Cardiac fibroblast (primary cell): ENCODE results near the gene CHRND.

Experiments used
- DNase-seq, 2 donors: peaks; one replicate each; pipeline versions ENCODE4 v3.0.0 to v3.0.0-alpha.2; 2010; ENCODE audit warnings: low read depth in 2 of 2
- H3K4me3 ChIP-seq, 2 donors: replicated peaks in 1 of 2; 1 replicate in 1 of 2; 2 replicates in 1 of 2; pipeline ENCODE4 v1.5.1; 2011; ENCODE audit warnings: low read depth in 2 of 2, low read length in 2 of 2, mild to moderate bottlenecking in 2 of 2, moderate library complexity in 1 of 2
- TF ChIP-seq, protein P1 (sequence below): IDR thresholded peaks from one replicate; pipeline ENCODE4 v1.5.1; 2011; ENCODE audit warnings: low read depth, mild to moderate bottlenecking, low read length, inconsistent platforms

CHRND gene

DNA sequence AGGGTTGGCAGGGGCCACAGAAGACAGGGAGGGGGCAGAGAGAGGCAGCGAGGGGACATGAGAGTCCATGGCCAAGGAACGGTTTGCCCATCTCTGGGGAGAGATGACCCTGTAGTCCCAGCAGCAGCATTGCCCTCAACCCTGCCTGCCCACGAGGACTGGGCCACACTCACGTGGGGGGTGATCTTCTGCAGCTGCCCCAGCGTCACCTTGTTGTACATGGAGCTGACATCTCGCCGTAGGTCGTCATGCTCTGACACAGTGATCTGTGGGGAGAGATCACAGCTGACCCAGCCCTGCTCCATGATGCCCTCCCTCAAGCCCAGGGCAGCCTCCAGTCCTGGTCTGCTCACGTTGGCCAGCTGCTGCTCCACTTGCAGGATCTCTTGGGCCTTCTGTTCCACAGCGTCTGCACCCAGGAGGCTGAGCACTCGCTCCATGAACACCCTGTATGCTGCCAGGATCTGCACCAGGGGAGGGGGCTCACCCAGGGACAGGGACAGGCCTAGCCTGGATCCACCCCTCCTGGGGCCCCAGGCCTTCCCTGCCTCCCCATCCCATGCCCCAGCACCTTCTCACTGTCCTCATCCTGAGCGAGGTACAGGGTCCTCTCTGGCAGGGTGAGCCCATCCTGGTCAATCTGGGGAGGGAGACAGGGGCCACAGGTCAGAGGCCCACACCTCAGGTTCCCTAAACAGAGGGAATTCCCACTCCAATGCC is 41.2 kb upstream of the CHRND start:
- H3K4me3 ChIP-seq = no peak overlapping the region
- no peak for DNase-seq
- TF ChIP-seq, protein P1, sequence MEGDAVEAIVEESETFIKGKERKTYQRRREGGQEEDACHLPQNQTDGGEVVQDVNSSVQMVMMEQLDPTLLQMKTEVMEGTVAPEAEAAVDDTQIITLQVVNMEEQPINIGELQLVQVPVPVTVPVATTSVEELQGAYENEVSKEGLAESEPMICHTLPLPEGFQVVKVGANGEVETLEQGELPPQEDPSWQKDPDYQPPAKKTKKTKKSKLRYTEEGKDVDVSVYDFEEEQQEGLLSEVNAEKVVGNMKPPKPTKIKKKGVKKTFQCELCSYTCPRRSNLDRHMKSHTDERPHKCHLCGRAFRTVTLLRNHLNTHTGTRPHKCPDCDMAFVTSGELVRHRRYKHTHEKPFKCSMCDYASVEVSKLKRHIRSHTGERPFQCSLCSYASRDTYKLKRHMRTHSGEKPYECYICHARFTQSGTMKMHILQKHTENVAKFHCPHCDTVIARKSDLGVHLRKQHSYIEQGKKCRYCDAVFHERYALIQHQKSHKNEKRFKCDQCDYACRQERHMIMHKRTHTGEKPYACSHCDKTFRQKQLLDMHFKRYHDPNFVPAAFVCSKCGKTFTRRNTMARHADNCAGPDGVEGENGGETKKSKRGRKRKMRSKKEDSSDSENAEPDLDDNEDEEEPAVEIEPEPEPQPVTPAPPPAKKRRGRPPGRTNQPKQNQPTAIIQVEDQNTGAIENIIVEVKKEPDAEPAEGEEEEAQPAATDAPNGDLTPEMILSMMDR = no peak

DNA sequence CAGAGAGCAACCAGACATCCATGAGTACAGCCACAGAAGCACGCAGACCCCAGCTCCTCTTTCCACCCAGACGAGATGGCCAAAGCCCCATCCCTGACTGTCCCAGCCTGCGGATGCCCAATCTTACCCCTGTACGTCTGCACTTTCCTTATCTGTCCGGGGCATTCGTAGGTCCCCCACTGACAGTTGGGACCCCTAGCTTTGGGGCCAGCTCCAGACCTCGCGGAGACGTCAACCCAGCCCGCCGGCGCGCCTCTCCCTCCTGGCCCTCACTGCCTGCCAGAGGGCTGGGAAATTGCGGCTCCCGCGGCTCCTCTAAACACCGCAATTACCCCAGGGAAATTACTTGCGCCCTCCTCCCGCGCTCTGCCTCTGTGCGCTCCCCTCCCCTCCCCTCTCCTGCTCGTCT is 40.6 kb upstream of the CHRND start:
- H3K4me3 ChIP-seq = no peak overlapping the region
- TF ChIP-seq, protein P1 = no peak
- DNase-seq = no peak

DNA sequence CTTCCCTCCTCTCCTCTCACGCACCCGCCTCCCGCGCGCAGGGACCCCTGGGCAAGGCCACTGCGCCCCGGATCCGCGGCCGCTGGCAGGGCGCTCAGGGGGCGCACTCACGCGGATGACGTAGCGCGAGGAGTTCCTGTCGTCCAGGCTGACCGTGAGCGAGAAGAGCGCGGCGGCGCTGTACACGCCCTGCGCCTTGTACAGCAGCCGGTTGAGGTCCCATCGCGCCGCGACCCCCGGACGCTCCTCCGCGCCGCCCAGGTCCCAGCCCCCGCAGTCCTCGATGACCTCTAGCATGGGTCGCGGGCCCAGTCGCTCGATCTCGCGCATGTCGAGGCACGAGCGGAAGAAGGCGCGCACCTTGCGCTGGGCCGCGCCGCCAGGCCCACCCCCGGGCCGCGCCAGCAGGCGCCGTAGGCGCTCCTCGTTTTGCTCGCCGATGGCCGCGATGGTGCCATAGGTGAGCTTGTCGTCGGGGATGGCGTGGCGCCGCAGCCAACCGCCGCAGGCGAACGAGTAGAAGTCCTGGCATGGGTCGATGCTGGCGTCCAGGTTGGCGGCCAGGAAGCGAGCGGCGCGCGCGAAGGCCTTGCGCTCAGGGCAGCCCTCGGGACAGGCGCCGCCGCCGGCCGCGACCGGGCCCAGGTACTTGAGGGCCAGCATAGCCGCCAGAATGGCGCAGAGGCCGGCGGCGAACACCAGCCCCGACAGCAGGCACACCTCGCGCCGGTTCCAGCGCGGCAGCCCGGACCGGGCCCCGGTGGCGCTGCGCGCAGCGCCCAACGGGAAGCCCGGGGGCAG is 40.0 kb upstream of the CHRND start:
- no peak overlapping the region for H3K4me3 ChIP-seq
- DNase-seq = no peak

DNA sequence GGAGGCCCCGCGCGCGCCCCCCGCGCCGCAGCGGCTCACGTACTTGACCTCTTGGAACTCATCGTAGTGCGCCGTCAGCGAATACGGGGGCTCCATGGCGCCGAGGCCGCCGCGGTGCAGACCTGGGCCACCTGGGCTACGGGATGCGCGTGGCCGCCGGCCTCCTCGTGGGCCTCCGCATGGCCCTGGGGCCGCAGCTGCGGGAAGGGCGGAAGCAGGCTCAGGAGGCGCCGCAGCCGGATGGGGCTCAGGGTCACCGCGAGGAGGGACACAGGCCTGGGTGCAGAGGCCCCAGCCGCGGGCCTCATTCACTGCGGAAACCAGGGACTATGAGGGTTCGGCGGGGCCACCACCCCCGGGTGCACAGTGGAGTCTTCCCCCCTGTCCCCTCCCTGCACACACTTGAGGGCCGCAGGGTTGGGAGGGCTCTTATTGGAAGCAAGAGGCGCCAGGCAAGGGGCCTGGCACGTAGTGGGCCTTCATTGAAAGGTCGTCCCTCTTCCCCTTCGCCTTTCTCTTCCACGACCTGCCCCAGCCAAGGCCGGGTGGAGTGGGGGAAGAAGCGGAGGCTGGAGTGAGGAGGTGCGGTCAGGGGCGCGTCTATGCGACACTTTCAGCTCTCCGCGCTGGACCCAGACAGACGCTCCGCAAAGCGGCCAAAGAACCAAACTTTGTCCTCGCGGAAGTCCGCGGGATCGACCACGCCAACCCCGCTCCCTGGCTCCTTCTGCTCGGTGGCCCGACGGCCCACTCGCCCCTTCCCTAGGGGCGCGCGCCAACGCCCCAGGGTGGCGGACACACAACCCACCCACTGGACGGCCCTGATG is 39.2 kb upstream of the CHRND start:
- TF ChIP-seq, protein P1 = no peak
- DNase-seq = no peak
- no peak overlapping the region for H3K4me3 ChIP-seq

More for the DNA sequence above, 40.0 kb upstream of the CHRND start:
- TF ChIP-seq, protein P1 = no peak

DNA sequence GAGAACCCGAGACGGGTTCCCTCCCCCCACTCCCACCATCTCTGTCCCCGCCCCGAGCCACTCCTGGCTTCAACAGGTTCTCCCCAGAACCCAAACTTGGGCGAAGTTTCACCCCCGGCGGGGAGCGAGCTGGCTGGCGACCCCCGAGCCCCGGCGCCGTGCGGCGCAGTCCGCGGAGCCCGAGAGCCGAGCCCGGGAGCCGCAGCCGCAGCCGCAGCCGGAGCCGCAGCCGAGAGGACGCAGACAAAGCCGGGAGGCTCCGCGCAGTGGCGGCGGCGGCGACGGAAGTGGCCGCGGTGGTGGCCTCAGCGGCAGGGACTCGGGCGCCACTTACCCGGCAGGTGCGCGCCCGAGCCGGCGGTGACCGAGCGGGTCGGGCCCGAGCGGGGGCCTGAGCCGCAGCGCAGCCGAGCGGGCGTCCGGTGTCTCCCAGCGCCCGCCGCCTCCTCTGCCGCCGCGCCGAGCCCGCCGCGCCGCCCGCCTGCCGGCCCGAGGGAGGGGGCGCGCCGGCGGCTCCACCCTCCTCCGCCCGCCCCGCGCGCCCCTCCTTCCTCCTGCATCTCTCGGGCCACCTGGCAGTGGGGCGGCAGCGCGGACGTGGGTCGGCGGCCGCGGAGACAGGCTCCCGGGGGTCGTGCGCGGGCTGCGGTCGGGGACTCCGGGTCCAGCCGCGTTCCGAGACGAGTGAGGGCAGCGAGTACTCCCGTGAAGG is 38.4 kb upstream of the CHRND start, which contains the start of gene ECEL1:
Gene ECEL1, minus strand, starts transcription at position 450 of the 712 bp plus-strand sequence. CDS start 1,181 bp downstream, outside the sequence.
- no peak within 1 kb of the TSS for H3K4me3 ChIP-seq

More for the DNA sequence above, 38.4 kb upstream of the CHRND start, which contains the start of gene ECEL1:
- DNase-seq = no peak
- TF ChIP-seq, protein P1 = no peak
